HepG2 (cell line): ENCODE data around the gene SPRED2. TPM values are rescaled to one million over a fixed set of nuclear protein-coding genes. Genes with fewer than 3 reads are reported as not detected.

Experiments used
- ATAC-seq: fragments of 200-7000 bp; cut with Tn5 transposase; 3 replicates; pipeline ENCODE4 v1.9.1; 2020; ENCODE audit warnings: mild to moderate bottlenecking, moderate library complexity
- BruUV-seq: library from RNA; stranded (reverse); fragments of 400-500 nt; replicated peaks from 2 replicates; lab custom pipeline; 2021; lab: Mats Ljungman, UMichigan
- CTCF ChIA-PET: fragments of 300-600 bp; formaldehyde crosslinking; extraction: SDS; loops from one replicate; lab custom pipeline; 2021; ENCODE audit warnings: low total read pairs, inconsistent platforms, low intra/inter-chr PET ratio; lab: Yijun Ruan, JAX
- POLR2A ChIA-PET: fragments of 350-600 bp; sonication (Branson Sonifier 250); formaldehyde crosslinking; loops from one replicate; lab custom pipeline; 2020; ENCODE audit warnings: antibody characterized with exemption, inconsistent platforms; lab: Yijun Ruan, JAX
- DNase-seq: peaks from one replicate; pipeline ENCODE4 v3.0.0-alpha.2; 2015; ENCODE audit warnings: low spot score
- FAIRE-seq: peaks from 3 replicates; lab custom pipeline; 2011; peaks lifted over from hg19 to GRCh38; lab: Jason Lieb, UNC
- H2AFZ ChIP-seq: one replicate; pipeline ENCODE4 v1.6.1; 2011; ENCODE audit warnings: low read length, inconsistent platforms
- H3K27ac ChIP-seq: fragments of 300-600 bp; 3 replicates; pipeline ENCODE4 v1.8.0; 2011; ENCODE audit warnings: mixed run types, mild to moderate bottlenecking, mixed read lengths, low read length, inconsistent platforms; ENCODE audit not compliant: insufficient read depth; ENCODE audit errors: extremely low read length
- H3K27me3 ChIP-seq, 2 experiments: fragments of 200-600 bp in 1 of 2; 2 replicates in 1 of 2; 3 replicates in 1 of 2; pipeline versions ENCODE4 v1.6.0 to v1.8.0; 2011; ENCODE audit warnings: low read length in 2 of 2, mild to moderate bottlenecking in 2 of 2, moderate library complexity in 2 of 2, inconsistent platforms in 1 of 2; ENCODE audit not compliant: insufficient read depth in 2 of 2, control insufficient read depth in 1 of 2
- H3K36me3 ChIP-seq, 2 experiments: fragments of 200-600 bp in 1 of 2; replicated peaks in 1 of 2; 2 replicates in 1 of 2; 3 replicates in 1 of 2; pipeline versions ENCODE4 v1.5.1 to v1.8.0; 2011; ENCODE audit warnings: low read length in 2 of 2, inconsistent platforms in 1 of 2; ENCODE audit not compliant: insufficient read depth in 2 of 2, control insufficient read depth in 1 of 2
- H3K4me1 ChIP-seq: 2 replicates; pipeline ENCODE4 v1.5.1; 2012; ENCODE audit warnings: low read length, inconsistent platforms; ENCODE audit not compliant: insufficient read depth
- H3K4me2 ChIP-seq: 2 replicates; pipeline ENCODE4 v1.6.0; 2011; ENCODE audit warnings: low read depth, low read length, inconsistent platforms
- H3K4me3 ChIP-seq, 3 experiments: fragments of 200-600 bp in 1 of 3; sonication (generic), shearing (Covaris generic) in 1 of 3; replicated peaks in 1 of 3; 2 replicates each; pipeline ENCODE4 v1.5.1; 2011 to 2016; ENCODE audit warnings: low read length in 3 of 3, inconsistent platforms in 2 of 3, low read depth in 2 of 3, mild to moderate bottlenecking in 2 of 3, control low read depth in 1 of 3, mixed read lengths in 1 of 3; ENCODE audit not compliant: insufficient read depth in 1 of 3
- H3K79me2 ChIP-seq: one replicate; pipeline ENCODE4 v1.6.1; 2011; ENCODE audit warnings: low read length, inconsistent platforms; ENCODE audit not compliant: insufficient read depth
- H3K9ac ChIP-seq: 2 replicates; pipeline ENCODE4 v1.6.0; 2011; ENCODE audit warnings: mild to moderate bottlenecking, low read depth, low read length, inconsistent platforms; ENCODE audit not compliant: insufficient read depth
- H3K9me3 ChIP-seq: 2 replicates; pipeline ENCODE4 v1.5.1; 2012; ENCODE audit warnings: mild to moderate bottlenecking, low read length
- H4K20me1 ChIP-seq: 2 replicates; pipeline ENCODE4 v1.6.0; 2011; ENCODE audit warnings: inconsistent platforms, mild to moderate bottlenecking, low read length, moderate library complexity; ENCODE audit not compliant: insufficient read depth
- FIP1L1 ChIP-seq: fragments of 200-400 bp; formaldehyde crosslinking; IDR thresholded peaks from 2 replicates; pipeline ENCODE4 v1.6.1; 2018; ENCODE audit warnings: low read depth, mild to moderate bottlenecking, low read length, moderate library complexity, borderline replicate concordance; ENCODE audit not compliant: insufficient read depth
- KLF11 ChIP-seq: IDR thresholded peaks from 2 replicates; pipeline ENCODE4 v1.6.1; 2016; ENCODE audit warnings: missing compliant biosample characterization
- KLF6 ChIP-seq: IDR thresholded peaks from 2 replicates; pipeline ENCODE4 v1.8.0; 2016; ENCODE audit warnings: missing biosample characterization, missing genetic modification reagents
- NFE2L2 ChIP-seq: fragments of 150-350 bp; IDR thresholded peaks from 2 replicates; pipeline ENCODE4 v1.6.1; 2014; ENCODE audit warnings: low read length
- RBM22 ChIP-seq: fragments of 200-400 bp; formaldehyde crosslinking; optimal IDR thresholded peaks from 2 replicates; pipeline ENCODE3; 2017; ENCODE audit warnings: mild to moderate bottlenecking, low read length, moderate library complexity
- TRIM24 ChIP-seq: sonication (generic); formaldehyde crosslinking; IDR thresholded peaks from 2 replicates; pipeline ENCODE4 v1.8.0; 2022; ENCODE audit warnings: mild to moderate bottlenecking, missing genetic modification reagents
- WIZ ChIP-seq: sonication (generic); formaldehyde crosslinking; IDR thresholded peaks from 2 replicates; pipeline ENCODE4 v1.5.1; 2020; ENCODE audit warnings: mild to moderate bottlenecking, missing genetic modification reagents
- ZFP90 ChIP-seq: sonication (generic); formaldehyde crosslinking; IDR thresholded peaks from 2 replicates; pipeline ENCODE4 v1.8.0; 2022; ENCODE audit warnings: missing genetic modification reagents, mild to moderate bottlenecking, inconsistent platforms, borderline replicate concordance
- ZFY ChIP-seq: sonication (generic); formaldehyde crosslinking; IDR thresholded peaks from 2 replicates; pipeline ENCODE4 v1.4.0; 2020; ENCODE audit warnings: missing genetic modification reagents
- ZNF383 ChIP-seq: sonication (generic); formaldehyde crosslinking; IDR thresholded peaks from 2 replicates; pipeline ENCODE4 v1.4.0; 2020; ENCODE audit warnings: missing genetic modification reagents, mild to moderate bottlenecking, borderline replicate concordance
- ZNF549 ChIP-seq: sonication (generic); formaldehyde crosslinking; IDR thresholded peaks from 2 replicates; pipeline ENCODE4 v1.5.0; 2020; ENCODE audit warnings: missing genetic modification reagents
- ZNF749 ChIP-seq: sonication (generic); formaldehyde crosslinking; IDR thresholded peaks from 2 replicates; pipeline ENCODE4 v1.8.0; 2022; ENCODE audit warnings: mild to moderate bottlenecking, missing genetic modification reagents, moderate library complexity, borderline replicate concordance
- WGBS: methylation state at CpG from one replicate; pipeline ENCODE4 v1.1.6; 2017; ENCODE audit warnings: low lambda C conversion rate; 5-methylcytosine and 5-hydroxymethylcytosine counted together
- in situ Hi-C: cut with HindIII; loops from 2 replicates; pipeline ENCODE4 v1.10.0; 2017; ENCODE audit warnings: low pct_unique_long_range_greater_than_20kb; ENCODE audit not compliant: extremely low pct_ligation_motif_present
- intact Hi-C: fragments of 100-400 bp; cut with micrococcal nuclease; formaldehyde crosslinking; loops from one replicate; pipeline ENCODE4 v1.10.0; 2022; ENCODE audit not compliant: unreplicated experiment
- polyA plus RNA-seq, 8 experiments: library from polyadenylated mRNA; depleted of rRNA in 3 of 8; stranded (reverse) in 7 of 8; unstranded in 1 of 8; fragments of >200 nt; fragmentation: Illumina TruSeq in 4 of 8; extraction: Trizol in 4 of 8; gene quantifications; 2 replicates each; pipeline versions ENCODE4 v1.2.1 to v1.2.3, GENCODE V29; 2011 to 2016; ENCODE audit warnings: low read depth in 4 of 8, missing spikeins in 1 of 8, mixed read lengths in 1 of 8; ENCODE audit not compliant: insufficient read depth in 1 of 8
- total RNA-seq, 5 experiments: library from RNA; depleted of rRNA; stranded (reverse); fragments of >200 nt; fragmentation: Illumina TruSeq; extraction: Trizol; gene quantifications; 2 replicates each; pipeline ENCODE4 v1.2.3, GENCODE V29; 2016; ENCODE audit warnings: low read depth in 1 of 5
- TF ChIP-seq, protein P1 (sequence below): sonication (generic); formaldehyde crosslinking; IDR thresholded peaks from 2 replicates; pipeline ENCODE4 v1.4.0; 2020; ENCODE audit warnings: mild to moderate bottlenecking, missing genetic modification reagents
- TF ChIP-seq, protein P2 (sequence below): sonication (generic); formaldehyde crosslinking; IDR thresholded peaks from 2 replicates; pipeline ENCODE4 v1.4.0; 2020; ENCODE audit warnings: missing genetic modification reagents, low read depth, mild to moderate bottlenecking, borderline replicate concordance
- TF ChIP-seq, protein P3 (sequence below): sonication (generic); formaldehyde crosslinking; IDR thresholded peaks from 2 replicates; pipeline ENCODE4 v1.4.0; 2020; ENCODE audit warnings: missing genetic modification reagents, borderline replicate concordance

The SPRED2 gene
- total and polyA plus RNA-seq, 2 of the 13 experiments (the other 11 are each of a cell fraction or from before 2014, with no cell fraction given): 13.0 to 37.0 TPM

DNA sequence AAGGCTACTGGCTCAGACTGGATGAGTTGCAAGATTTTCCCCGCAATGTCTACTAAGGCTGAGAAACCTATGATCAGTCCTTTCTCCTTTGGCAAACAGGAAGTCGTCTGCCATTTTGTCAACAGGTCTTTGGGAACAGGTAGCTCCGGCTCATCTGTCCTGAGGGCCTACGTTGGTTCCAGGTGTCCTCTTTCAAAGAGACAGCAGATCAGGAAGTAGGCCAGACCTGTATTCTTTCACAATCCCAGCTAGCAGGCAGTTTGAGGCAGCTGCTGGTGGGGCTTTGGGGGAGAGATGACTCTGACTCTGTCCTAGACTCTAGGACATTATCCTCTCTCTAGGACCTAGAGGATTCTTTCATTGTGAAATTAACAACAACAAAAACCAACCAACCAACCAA lies 106.1 kb downstream of the SPRED2 start:
- Histone ChIP-seq H3K4me2 (no peak overlapping the region), H3K9ac (no peak overlapping the region), H2AFZ (no peak overlapping the region), H3K36me3 (peaks cover 24 to 59% of the 10 kb centered on the region in 2 experiments), H4K20me1 (no peaks in the 10 kb centered on the region), H3K9me3 (no peaks in the 10 kb centered on the region), H3K4me3 (no peak overlapping the region), H3K4me1 (no peaks in the 10 kb centered on the region), H3K27me3 (no peaks in the 10 kb centered on the region), H3K27ac (no peak overlapping the region), H3K79me2 (no peaks in the 10 kb centered on the region)
- CTCF ChIA-PET: no interaction called here
- ATAC-seq (no peak), FAIRE-seq (no peak), DNase-seq (no peak)
- intact Hi-C loops: no loop called here
- BruUV-seq: no TSS peak
- WGBS: 92% methylated on average over 4 of the region's 4 CpGs
- in situ Hi-C loops: no loop called here
- POLR2A ChIA-PET: no interaction called here
- TF ChIP-seq KLF11: no peak
- TF ChIP-seq ZFY (CRISPR knock-in tag): 0 out of 2 replicates have a peak, but pooled peaks have one; percentile 28
- TF ChIP-seq RBM22: peak; percentile 38
- TF ChIP-seq, protein P1, sequence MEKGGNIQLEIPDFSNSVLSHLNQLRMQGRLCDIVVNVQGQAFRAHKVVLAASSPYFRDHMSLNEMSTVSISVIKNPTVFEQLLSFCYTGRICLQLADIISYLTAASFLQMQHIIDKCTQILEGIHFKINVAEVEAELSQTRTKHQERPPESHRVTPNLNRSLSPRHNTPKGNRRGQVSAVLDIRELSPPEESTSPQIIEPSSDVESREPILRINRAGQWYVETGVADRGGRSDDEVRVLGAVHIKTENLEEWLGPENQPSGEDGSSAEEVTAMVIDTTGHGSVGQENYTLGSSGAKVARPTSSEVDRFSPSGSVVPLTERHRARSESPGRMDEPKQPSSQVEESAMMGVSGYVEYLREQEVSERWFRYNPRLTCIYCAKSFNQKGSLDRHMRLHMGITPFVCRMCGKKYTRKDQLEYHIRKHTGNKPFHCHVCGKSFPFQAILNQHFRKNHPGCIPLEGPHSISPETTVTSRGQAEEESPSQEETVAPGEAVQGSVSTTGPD (CRISPR knock-in tag): no peak

GRCh38 chr2:65325066-65325465 lies 107.3 kb downstream of the SPRED2 start:
- no peak overlapping the region for H3K9ac ChIP-seq
- H3K4me2 ChIP-seq: no peak overlapping the region
- intact Hi-C loops (no loop called here), in situ Hi-C loops (no loop called here)
- DNase-seq (no peak), FAIRE-seq (no peak), ATAC-seq (no peak)
- peaks cover 11% of the 10 kb centered on the region for H3K4me1 ChIP-seq
- ChIA-PET POLR2A (no interaction called here), CTCF (no interaction called here)
- no peak overlapping the region for H2AFZ ChIP-seq
- no peaks in the 10 kb centered on the region for H3K27me3 ChIP-seq
- no peak overlapping the region for H3K27ac ChIP-seq
- BruUV-seq: no TSS peak
- H4K20me1 ChIP-seq: no peaks in the 10 kb centered on the region; the same call in 1 of the 2 replicates
- H3K36me3 ChIP-seq: peaks cover 20 to 61% of the 10 kb centered on the region in 2 experiments
- 91% methylated on average over 2 of the region's 2 CpGs for WGBS
- H3K4me3 ChIP-seq: no peak overlapping the region
- no peaks in the 10 kb centered on the region for H3K9me3 ChIP-seq
- H3K79me2 ChIP-seq: no peaks in the 10 kb centered on the region
- TF ChIP-seq, protein P2, sequence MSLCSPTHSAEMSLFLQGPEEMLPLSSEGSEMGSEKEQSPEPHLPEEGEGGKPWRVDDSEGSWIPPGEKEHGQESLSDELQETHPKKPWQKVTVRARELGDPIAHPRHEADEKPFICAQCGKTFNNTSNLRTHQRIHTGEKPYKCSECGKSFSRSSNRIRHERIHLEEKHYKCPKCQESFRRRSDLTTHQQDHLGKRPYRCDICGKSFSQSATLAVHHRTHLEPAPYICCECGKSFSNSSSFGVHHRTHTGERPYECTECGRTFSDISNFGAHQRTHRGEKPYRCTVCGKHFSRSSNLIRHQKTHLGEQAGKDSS (CRISPR knock-in tag): no peak
- TF ChIP-seq FIP1L1 (no peak), TRIM24 (no peak), WIZ (no peak), ZFP90 (CRISPR knock-in tag) (no peak), KLF6 (CRISPR knock-in tag) (no peak), ZNF749 (CRISPR knock-in tag) (no peak), ZNF383 (CRISPR knock-in tag) (no peak), ZNF549 (CRISPR knock-in tag) (no peak), NFE2L2 (no peak)
- TF ChIP-seq, protein P3, sequence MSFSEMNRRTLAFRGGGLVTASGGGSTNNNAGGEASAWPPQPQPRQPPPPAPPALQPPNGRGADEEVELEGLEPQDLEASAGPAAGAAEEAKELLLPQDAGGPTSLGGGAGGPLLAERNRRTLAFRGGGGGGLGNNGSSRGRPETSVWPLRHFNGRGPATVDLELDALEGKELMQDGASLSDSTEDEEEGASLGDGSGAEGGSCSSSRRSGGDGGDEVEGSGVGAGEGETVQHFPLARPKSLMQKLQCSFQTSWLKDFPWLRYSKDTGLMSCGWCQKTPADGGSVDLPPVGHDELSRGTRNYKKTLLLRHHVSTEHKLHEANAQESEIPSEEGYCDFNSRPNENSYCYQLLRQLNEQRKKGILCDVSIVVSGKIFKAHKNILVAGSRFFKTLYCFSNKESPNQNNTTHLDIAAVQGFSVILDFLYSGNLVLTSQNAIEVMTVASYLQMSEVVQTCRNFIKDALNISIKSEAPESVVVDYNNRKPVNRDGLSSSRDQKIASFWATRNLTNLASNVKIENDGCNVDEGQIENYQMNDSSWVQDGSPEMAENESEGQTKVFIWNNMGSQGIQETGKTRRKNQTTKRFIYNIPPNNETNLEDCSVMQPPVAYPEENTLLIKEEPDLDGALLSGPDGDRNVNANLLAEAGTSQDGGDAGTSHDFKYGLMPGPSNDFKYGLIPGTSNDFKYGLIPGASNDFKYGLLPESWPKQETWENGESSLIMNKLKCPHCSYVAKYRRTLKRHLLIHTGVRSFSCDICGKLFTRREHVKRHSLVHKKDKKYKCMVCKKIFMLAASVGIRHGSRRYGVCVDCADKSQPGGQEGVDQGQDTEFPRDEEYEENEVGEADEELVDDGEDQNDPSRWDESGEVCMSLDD (CRISPR knock-in tag): no peak
